GM12873 (cell line): Measurements from ENCODE around the gene VAX1.

ENCODE experiments used
- TF ChIP-seq, protein P1 (sequence below): IDR thresholded peaks from 2 replicates; pipeline ENCODE4 v1.5.1; 2012; ENCODE audit warnings: low read depth, mild to moderate bottlenecking, moderate library complexity, low read length, control low read depth; ENCODE audit not compliant: insufficient read depth; ENCODE audit errors: missing control alignments

The VAX1 gene

DNA sequence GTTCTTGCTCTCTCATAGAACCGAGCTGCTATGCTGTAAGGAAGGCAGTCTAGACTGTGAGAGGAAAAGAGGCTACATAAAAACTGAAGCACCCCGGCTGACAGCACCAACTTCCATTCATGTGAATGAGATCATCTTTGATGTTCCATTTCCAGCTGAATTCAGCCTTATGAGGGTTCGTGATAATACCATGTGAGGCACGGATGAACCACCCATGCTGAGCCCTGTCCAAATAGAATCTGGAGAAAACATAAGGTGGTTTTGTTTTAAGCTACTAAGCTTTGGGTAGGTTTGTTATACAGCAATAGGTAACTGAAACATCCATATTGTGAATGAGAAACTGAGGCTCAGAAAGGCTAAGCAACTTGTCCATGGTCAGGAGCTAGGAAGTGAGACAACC is 6.9 kb upstream of the VAX1 start:
- TF ChIP-seq, protein P1, sequence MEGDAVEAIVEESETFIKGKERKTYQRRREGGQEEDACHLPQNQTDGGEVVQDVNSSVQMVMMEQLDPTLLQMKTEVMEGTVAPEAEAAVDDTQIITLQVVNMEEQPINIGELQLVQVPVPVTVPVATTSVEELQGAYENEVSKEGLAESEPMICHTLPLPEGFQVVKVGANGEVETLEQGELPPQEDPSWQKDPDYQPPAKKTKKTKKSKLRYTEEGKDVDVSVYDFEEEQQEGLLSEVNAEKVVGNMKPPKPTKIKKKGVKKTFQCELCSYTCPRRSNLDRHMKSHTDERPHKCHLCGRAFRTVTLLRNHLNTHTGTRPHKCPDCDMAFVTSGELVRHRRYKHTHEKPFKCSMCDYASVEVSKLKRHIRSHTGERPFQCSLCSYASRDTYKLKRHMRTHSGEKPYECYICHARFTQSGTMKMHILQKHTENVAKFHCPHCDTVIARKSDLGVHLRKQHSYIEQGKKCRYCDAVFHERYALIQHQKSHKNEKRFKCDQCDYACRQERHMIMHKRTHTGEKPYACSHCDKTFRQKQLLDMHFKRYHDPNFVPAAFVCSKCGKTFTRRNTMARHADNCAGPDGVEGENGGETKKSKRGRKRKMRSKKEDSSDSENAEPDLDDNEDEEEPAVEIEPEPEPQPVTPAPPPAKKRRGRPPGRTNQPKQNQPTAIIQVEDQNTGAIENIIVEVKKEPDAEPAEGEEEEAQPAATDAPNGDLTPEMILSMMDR: no peak

DNA sequence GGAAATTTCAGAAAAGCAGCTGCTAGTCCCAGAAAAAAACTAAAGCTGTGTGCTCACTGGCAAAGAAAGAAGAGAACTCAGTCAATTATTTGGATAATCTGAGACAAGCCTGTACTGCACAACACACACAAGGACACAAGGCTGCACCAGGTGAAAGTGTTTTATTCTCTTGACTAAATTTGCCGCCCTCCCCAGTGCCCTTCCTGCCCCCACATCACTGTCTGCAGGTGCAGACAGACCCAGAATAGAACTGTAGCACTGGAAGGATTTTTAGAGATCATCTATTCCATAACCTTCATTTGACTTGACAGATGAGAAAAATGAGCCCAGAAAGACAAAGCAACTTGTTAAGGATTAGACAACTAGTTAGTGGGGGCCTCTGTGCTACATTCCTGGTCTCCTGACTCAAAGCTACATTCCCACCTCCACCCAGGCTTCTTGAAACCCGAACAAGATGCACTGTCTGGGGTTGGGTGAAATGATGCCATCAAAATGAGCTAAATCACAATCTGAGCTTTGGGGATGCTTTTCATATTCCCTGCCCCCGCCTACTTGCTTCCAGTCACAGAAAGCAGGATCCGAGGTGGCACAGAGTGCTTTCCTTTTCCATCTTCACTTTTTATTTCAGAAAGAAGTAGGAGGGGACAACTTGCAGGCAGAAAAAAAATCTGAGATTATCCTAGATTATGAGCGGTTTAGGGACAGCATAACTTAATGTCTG is 5.2 kb upstream of the VAX1 start:
- TF ChIP-seq, protein P1: no peak

DNA sequence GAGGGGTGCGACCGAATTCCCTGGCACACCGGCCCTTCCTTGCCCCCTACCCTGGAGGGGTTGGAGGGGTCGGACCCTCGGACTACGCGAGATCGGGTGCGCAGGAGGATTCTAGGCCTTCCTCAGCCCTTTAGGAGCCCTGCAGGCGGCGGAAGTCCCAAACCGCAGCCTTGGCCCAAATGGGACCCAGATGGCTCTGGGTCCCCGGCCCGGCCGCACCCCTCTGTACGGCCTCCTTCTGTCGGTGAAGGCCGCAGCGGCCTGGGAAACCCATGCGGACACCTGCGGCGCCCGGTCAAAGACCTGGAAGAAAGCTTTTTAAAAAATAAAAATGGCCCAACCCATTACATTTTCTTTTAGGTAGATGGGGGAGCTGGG is 2.4 kb upstream of the VAX1 start:
- TF ChIP-seq, protein P1: no peak

DNA sequence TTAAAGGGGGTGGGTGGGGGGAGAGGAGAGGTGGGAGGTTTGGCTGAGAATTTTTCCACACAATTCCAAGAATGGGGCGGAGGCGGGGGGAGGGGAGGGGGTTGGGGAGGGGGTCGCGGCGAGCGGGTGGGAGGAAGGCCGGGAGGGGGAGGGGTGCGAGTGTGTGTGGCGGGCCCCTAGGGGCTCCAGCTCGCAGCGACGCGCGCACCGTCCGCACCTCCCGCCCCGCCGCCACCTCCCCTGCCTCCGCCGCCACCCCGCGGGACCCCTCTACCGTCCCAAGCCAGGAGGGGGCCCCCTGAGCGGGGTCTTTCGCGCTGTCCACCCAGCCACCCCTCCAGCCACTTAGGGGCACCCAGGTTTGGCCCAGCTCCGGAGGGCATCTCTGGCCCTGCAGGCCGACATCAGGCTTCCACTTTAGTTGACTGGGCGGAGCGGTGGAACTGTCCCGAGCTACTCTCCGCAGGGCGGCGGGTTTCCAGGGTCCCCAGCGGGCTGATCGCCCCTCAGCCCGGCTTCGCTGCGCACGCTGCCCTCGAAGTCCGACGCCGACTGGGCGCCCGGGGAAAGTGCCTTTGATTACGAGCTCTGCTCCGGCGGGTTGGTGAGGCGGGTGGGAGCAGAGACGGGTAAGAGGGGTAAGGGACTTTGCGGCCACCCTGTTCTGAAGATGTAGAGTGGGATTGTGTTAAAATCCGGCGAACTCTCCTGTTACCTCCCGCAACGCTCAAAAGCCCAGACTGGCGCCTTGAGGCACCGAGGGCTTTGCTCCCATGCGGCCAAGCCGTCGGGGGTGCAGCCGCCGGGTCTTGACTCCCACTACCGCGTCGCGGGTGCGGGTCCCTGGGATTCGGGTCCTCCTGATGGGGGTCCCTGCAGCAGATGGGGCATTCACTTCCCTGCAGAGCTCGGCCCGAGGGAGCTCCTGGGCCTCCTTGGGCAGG is 1.8 kb upstream of the VAX1 start:
- TF ChIP-seq, protein P1: no peak

DNA sequence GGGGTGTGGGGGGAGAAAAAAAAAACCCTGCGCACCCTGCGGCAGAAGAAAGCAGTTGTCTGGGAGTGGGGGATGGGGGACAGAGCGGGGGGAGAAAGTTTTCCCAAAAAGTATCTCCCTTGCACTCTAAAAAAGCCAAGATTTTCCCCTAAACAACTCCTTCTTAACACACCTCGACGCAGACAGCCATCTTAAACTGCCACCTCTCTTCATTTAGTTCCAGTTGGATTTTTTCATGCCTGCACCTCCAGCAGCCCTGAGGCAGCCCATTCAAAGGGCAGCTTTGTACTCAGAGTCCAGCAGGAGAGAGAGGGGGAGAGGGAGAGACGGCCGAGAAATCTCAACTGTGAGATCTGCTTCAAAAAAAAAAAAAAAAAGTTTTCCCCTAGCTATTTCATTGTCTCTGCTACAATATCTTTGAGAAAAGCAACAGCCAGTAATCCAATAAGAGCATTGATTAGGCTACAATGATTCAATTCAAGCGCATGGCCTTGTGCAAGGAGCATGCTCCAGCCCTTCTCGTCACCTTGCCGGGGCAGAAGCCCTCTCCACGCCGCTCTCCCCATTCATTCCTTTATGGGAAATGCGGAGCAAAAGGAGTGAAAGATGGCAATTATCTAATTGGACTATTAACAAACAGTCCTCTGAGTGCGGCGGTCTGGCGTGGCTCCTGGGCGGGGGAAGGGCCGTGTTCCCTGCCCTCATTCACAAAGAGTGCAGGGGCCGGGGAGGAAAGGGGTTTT is 939 bp upstream of the VAX1 start:
- TF ChIP-seq, protein P1: no peak

DNA sequence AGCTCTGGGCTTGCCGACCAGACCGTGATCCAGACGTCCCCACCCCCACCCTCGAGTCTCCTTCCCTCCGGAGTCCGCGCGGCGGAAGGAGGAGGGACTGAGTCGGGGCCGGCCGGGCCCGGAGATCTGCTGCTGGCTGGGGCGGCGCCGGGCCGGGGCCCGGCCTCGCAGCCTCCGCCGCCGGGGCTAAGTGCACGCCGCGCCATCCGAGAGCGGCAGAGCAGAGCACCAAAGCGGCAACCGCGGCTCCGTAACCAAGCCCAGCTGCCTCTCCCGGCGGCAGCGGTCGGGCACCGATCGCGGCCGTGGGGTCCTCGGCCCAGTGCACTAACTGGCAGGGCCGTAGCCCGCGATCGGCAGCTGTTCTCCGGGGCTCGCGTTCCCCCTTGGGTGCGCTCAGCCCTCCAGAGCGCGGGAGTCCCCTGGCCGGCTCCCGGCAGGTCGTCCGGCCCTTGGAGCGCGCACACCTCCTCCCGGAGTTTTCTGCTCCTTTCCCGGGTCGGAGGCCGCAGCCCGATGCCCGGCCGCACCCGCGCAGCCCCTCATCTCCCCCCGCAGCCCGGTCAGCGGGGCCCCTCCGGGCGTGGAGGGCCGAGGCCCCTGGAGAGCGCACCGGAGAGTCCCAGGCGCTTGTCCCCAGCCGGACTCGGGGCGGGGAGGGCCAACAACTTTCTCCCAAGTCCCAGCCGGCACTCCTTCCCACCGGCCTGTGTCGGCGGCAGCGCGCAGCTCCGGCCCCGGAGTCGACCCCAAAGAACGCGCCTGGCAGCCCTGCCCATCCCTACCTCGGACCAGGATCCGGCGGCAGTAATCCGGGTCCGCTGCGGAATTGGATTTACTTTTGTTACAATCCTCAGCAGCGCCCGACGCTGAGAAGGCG is 799 bp downstream of the VAX1 start:
- TF ChIP-seq, protein P1: no peak
